Right lobe of liver (tissue), 6 donors: Measurements from ENCODE around the gene DCST2. TPM values are rescaled to one million over a fixed set of nuclear protein-coding genes. Genes with fewer than 3 reads are reported as not detected.

ENCODE experiments used
- ATAC-seq, 4 donors: fragments of 200-7000 bp; cut with Tn5 transposase; one replicate each; pipeline ENCODE4 v1.9.1; 2020; ENCODE audit warnings: mild to moderate bottlenecking in 4 of 4, moderate library complexity in 4 of 4
- DNase-seq, 3 donors: peaks; one replicate each; pipeline ENCODE4 v3.0.0-alpha.2; 2020
- H3K27ac ChIP-seq, 3 donors: fragments of 200-600 bp; one replicate each; pipeline ENCODE4 v1.8.0; 2022
- H3K27me3 ChIP-seq, 2 donors: fragments of 200-600 bp; one replicate each; pipeline ENCODE4 v1.8.0; 2022
- H3K36me3 ChIP-seq, 4 donors: fragments of 200-600 bp; sonication (generic) in 1 of 4; one replicate each; pipeline versions ENCODE4 v1.5.1 to v1.8.0; 2017 to 2022; ENCODE audit warnings: control low read depth in 1 of 4
- H3K4me1 ChIP-seq, 4 donors: fragments of 200-600 bp; sonication (generic) in 1 of 4; one replicate each; pipeline versions ENCODE4 v1.5.1 to v1.8.0; 2017 to 2022; ENCODE audit warnings: control low read depth in 1 of 4
- H3K4me3 ChIP-seq, 3 donors: fragments of 200-600 bp; one replicate each; pipeline ENCODE4 v1.8.0; 2022
- H3K9me3 ChIP-seq, 4 donors: fragments of 200-600 bp; sonication (generic) in 1 of 4; one replicate each; pipeline versions ENCODE4 v1.5.1 to v1.8.0; 2017 to 2022; ENCODE audit warnings: control low read depth in 1 of 4
- CTCF ChIP-seq, 4 donors: fragments of 200-600 bp in 3 of 4; fragments of 450-650 bp in 1 of 4; IDR thresholded peaks; one replicate each; pipeline versions ENCODE4 v1.5.1 to v1.8.0; 2016 to 2022; ENCODE audit warnings: antibody characterized with exemption in 4 of 4, mild to moderate bottlenecking in 2 of 4
- POLR2A ChIP-seq: fragments of 450-650 bp; IDR thresholded peaks from one replicate; pipeline ENCODE4 v1.6.1; 2017; ENCODE audit warnings: antibody characterized with exemption, mild to moderate bottlenecking
- WGBS: methylation state at CpG from one replicate; pipeline ENCODE4 v1.1.6; 2018; ENCODE audit warnings: low coverage, low lambda C conversion rate; ENCODE audit not compliant: insufficient coverage; ENCODE audit errors: missing lambda C conversion rate; 5-methylcytosine and 5-hydroxymethylcytosine counted together
- intact Hi-C, 2 donors: fragments of 100-400 bp; cut with DNase I; formaldehyde crosslinking; loops; one replicate each; pipeline versions ENCODE4 v1.11.2 to v1.14.1; 2022
- total RNA-seq, 6 experiments: library from RNA; depleted of rRNA in 2 of 6; stranded (reverse); fragments of >200 nt in 2 of 6; fragmentation: NEBNext Ultra II Directional in 3 of 6; extraction: Animal tissue kit (Norgen Biotek cat#: 25700) in 3 of 6; gene quantifications; one replicate each; pipeline versions ENCODE4 v1.1.0 to v1.2.4, GENCODE V29; 2016 to 2023
- donor health status: DM: no; HTN: yes; CAD: no.
- donor health status: DM: no; HTN: no; CAD: no.
- donor health status: DM: no; HTN: no; CAD: no.
- donor health status: DM: no; HTN: yes; CAD: no.
- donor health status: DM: no; HTN: yes; CAD: no.

DCST2 gene
- total RNA-seq, 6 experiments from 2014 or later: 0.72 to 1.4 (median 0.81) TPM; not detected in 1

- Histone ChIP-seq H3K36me3 (peaks cover 0 to 21% (median 11%) of the 10 kb centered on the region in 4 donors), H3K27me3 (no peaks in the 10 kb centered on the region), H3K4me3 (peak overlapping the region in 1 of 3 donors; percentile 49), H3K4me1 (peaks cover 0 to 20% (median 10%) of the 10 kb centered on the region in 4 donors), H3K9me3 (no peaks in the 10 kb centered on the region), H3K27ac (peak overlapping the region in 1 of 3 donors; percentile 69)
- intact Hi-C loops: no loop called here
- 41% methylated on average over 6 of the region's 6 CpGs for WGBS
- peak in 1 of 3 donors; percentile 18 for DNase-seq
- TF ChIP-seq POLR2A: no peak
- no peak for TF ChIP-seq CTCF (IDR thresholded peaks at IDR 0.05)
- ATAC-seq: no peak
Observed at GRCh38 chr1:155017946-155018316, 15.7 kb downstream of the DCST2 start.

- Histone ChIP-seq H3K27me3 (no peaks in the 10 kb centered on the region), H3K27ac (peak overlapping the region; percentile 16 to 76 (median 69)), H3K4me3 (peak overlapping the region; percentile 27 to 49 (median 27)), H3K36me3 (peaks cover 0 to 21% (median 11%) of the 10 kb centered on the region in 4 donors), H3K9me3 (no peaks in the 10 kb centered on the region), H3K4me1 (peaks cover 0 to 26% (median 10%) of the 10 kb centered on the region in 4 donors)
- peak; percentile 82 to 91 (median 90) for ATAC-seq
- peak; percentile 28 for TF ChIP-seq POLR2A
- peak; percentile 97 to 99 (median 98) for TF ChIP-seq CTCF (IDR thresholded peaks at IDR 0.05)
- peak; percentile 85 to 89 (median 87) for DNase-seq
- intact Hi-C loops: no loop called here
- WGBS: 5% methylated on average over 19 of the region's 49 CpGs
Observed at GRCh38 chr1:155017041-155017945, 16.3 kb downstream of the DCST2 start.

GRCh38 chr1:155016231-155016831 is 17.2 kb downstream of the DCST2 start:
- no peaks in the 10 kb centered on the region for H3K9me3 ChIP-seq
- peak overlapping the region in 1 of 3 donors; percentile 69 for H3K27ac ChIP-seq
- H3K4me1 ChIP-seq: peaks cover 0 to 29% (median 14%) of the 10 kb centered on the region in 4 donors
- H3K27me3 ChIP-seq: no peaks in the 10 kb centered on the region
- DNase-seq (peak in 1 of 3 donors; percentile 22), ATAC-seq (no peak)
- no peak for TF ChIP-seq POLR2A
- no peak for TF ChIP-seq CTCF (IDR thresholded peaks at IDR 0.05)
- intact Hi-C loops: no loop called here
- H3K36me3 ChIP-seq: peaks cover 0 to 21% (median 11%) of the 10 kb centered on the region in 4 donors
- WGBS: 73% methylated on average over 6 of the region's 26 CpGs
- no peak overlapping the region for H3K4me3 ChIP-seq

- H3K27me3 ChIP-seq: no peaks in the 10 kb centered on the region
- peak in 1 of 3 donors; percentile 24 for DNase-seq
- no peak overlapping the region for H3K4me3 ChIP-seq
- 76% methylated on average over 9 of the region's 16 CpGs for WGBS
- TF ChIP-seq CTCF (IDR thresholded peaks at IDR 0.05) (no peak), POLR2A (no peak)
- no peak overlapping the region for H3K27ac ChIP-seq
- H3K4me1 ChIP-seq: peaks cover 0 to 36% (median 14%) of the 10 kb centered on the region in 4 donors
- H3K36me3 ChIP-seq: peaks cover 0 to 21% (median 13%) of the 10 kb centered on the region in 4 donors
- intact Hi-C loops: no loop called here
- no peaks in the 10 kb centered on the region for H3K9me3 ChIP-seq
- no peak for ATAC-seq
Observed at GRCh38 chr1:155015527-155016230, 17.9 kb downstream of the DCST2 start.
